Measurements from ENCODE around the gene PDCL3. TPM values are rescaled to one million over a fixed set of nuclear protein-coding genes. Genes with fewer than 3 reads are reported as not detected.

Gene PDCL3
- total RNA-seq, 1 experiment from 2014 or later = 22.1 TPM

- ATAC-seq (no peak), DNase-seq (ENCODE audit: low spot score) (no peak)
- Mint-ChIP-seq H3K4me1 (no peaks in the 10 kb centered on the region), H3K36me3 (peaks cover 4% of the 10 kb centered on the region), H3K27ac (no peak overlapping the region), H3K27me3 (ENCODE audit: low read depth) (no peaks in the 10 kb centered on the region), H3K4me3 (no peak overlapping the region), H3K9me3 (peaks cover 7% of the 10 kb centered on the region; the same call in 1 of the 2 replicates)
- CTCF ChIA-PET = interaction anchor here (1.3 kb wide), 1 partner anchor 18 kb away, joined by 3 read pairs; no protein-coding TSS in a partner anchor
- TF ChIP-seq GRHL2 (CRISPR knock-in tag; IDR thresholded peaks at IDR 0.05; ENCODE audit: insufficient replicate concordance, severe bottlenecking) (no peak), ZNF532 (CRISPR knock-in tag; IDR thresholded peaks at IDR 0.05; ENCODE audit: borderline replicate concordance) (no peak), MXD4 (CRISPR knock-in tag; IDR thresholded peaks at IDR 0.05; ENCODE audit: borderline replicate concordance) (no peak), RELA (CRISPR knock-in tag; IDR thresholded peaks at IDR 0.05; ENCODE audit: borderline replicate concordance) (no peak), NR2C2 (CRISPR knock-in tag; IDR thresholded peaks at IDR 0.05) (no peak), GTF2I (CRISPR knock-in tag; conservative IDR thresholded peaks at IDR 0.05) (no peak), E2F1 (CRISPR knock-in tag; IDR thresholded peaks at IDR 0.05) (no peak), ZNF317 (CRISPR knock-in tag; IDR thresholded peaks at IDR 0.05; ENCODE audit: borderline replicate concordance, low read depth) (no peak), ESRRA (CRISPR knock-in tag; IDR thresholded peaks at IDR 0.05; ENCODE audit: borderline replicate concordance) (no peak), ERG (CRISPR knock-in tag; IDR thresholded peaks at IDR 0.05) (no peak), MLX (CRISPR knock-in tag; IDR thresholded peaks at IDR 0.05) (no peak), ATF1 (CRISPR knock-in tag; IDR thresholded peaks at IDR 0.05) (no peak)
- POLR2A ChIA-PET = no interaction called here
These were observed 18.5 kb downstream of the PDCL3 start for GRCh38 chr2:100581277-100581612.

- H3K27ac Mint-ChIP-seq = no peak overlapping the region
- no peaks in the 10 kb centered on the region for H3K27me3 Mint-ChIP-seq (ENCODE audit: low read depth)
- H3K36me3 Mint-ChIP-seq = no peaks in the 10 kb centered on the region
- CTCF ChIA-PET = no interaction called here
- H3K9me3 Mint-ChIP-seq = peaks cover 7% of the 10 kb centered on the region; the same call in 1 of the 2 replicates
- POLR2A ChIA-PET = no interaction called here
- H3K4me3 Mint-ChIP-seq = no peak overlapping the region
- DNase-seq (ENCODE audit: low spot score) (no peak), ATAC-seq (no peak)
- no peak for TF ChIP-seq ATF1 (CRISPR knock-in tag; IDR thresholded peaks at IDR 0.05)
- TF ChIP-seq ZBTB43 (CRISPR knock-in tag; IDR thresholded peaks at IDR 0.05) = no peak
- TF ChIP-seq HMGXB4 (CRISPR knock-in tag; IDR thresholded peaks at IDR 0.05) = no peak
- no peak for TF ChIP-seq EMX1 (CRISPR knock-in tag; IDR thresholded peaks at IDR 0.05)
- TF ChIP-seq GTF2I (CRISPR knock-in tag; conservative IDR thresholded peaks at IDR 0.05) = no peak
- H3K4me1 Mint-ChIP-seq = no peaks in the 10 kb centered on the region
These were observed 22.0 kb downstream of the PDCL3 start for GRCh38 chr2:100584816-100585215.
